CD4-positive, CD25-positive, alpha-beta regulatory T cell (primary cell): Measurements from ENCODE around the gene SUSD1. TPM values are rescaled to one million over a fixed set of nuclear protein-coding genes. Genes with fewer than 3 reads are reported as not detected.

Experiments
- ATAC-seq, 2 donors: fragments of 150-1000 bp; cut with Tn5 transposase; one replicate each; pipeline ENCODE4 v1.10.0; 2021; ENCODE audit warnings: low read depth in 2 of 2, moderate number of reproducible peaks in 2 of 2, moderate library complexity in 1 of 2
- DNase-seq, 3 donors: peaks; one replicate each; pipeline versions ENCODE4 v3.0.0 to v3.0.0-alpha.2; 2012 to 2022; ENCODE audit warnings: mixed read lengths in 1 of 3
- H3K27ac ChIP-seq: one replicate; pipeline ENCODE4 v1.7.0; 2013; ENCODE audit warnings: mild to moderate bottlenecking, low read length; ENCODE audit not compliant: insufficient read depth, poor library complexity, severe bottlenecking
- H3K27me3 ChIP-seq: one replicate; pipeline ENCODE4 v1.7.0; 2013; ENCODE audit warnings: low read length; ENCODE audit not compliant: control insufficient read depth, insufficient read depth
- H3K36me3 ChIP-seq: one replicate; pipeline ENCODE4 v1.7.0; 2013; ENCODE audit warnings: mild to moderate bottlenecking, low read length, moderate library complexity; ENCODE audit not compliant: control insufficient read depth, insufficient read depth
- H3K4me1 ChIP-seq: 2 replicates; pipeline ENCODE4 v1.7.0; 2013; ENCODE audit warnings: mild to moderate bottlenecking, low read length; ENCODE audit not compliant: insufficient read depth, control insufficient read depth, poor library complexity, severe bottlenecking
- H3K4me3 ChIP-seq: one replicate; pipeline ENCODE4 v1.7.0; 2013; ENCODE audit warnings: low read depth, mild to moderate bottlenecking, low read length, moderate library complexity
- H3K9me3 ChIP-seq, 2 experiments: 1 replicate in 1 of 2; 2 replicates in 1 of 2; pipeline ENCODE4 v1.7.0; 2013; ENCODE audit warnings: low read length in 2 of 2, mild to moderate bottlenecking in 1 of 2, moderate library complexity in 1 of 2; ENCODE audit not compliant: control insufficient read depth in 2 of 2
- H3K27ac Mint-ChIP-seq, 3 donors: one replicate each; pipeline ENCODE4 v1.8.0; 2020 to 2022; ENCODE audit warnings: mild to moderate bottlenecking in 3 of 3, mixed read lengths in 3 of 3, moderate library complexity in 2 of 3
- H3K27me3 Mint-ChIP-seq: one replicate; pipeline ENCODE4 v1.8.0; 2022; ENCODE audit warnings: mild to moderate bottlenecking, mixed read lengths
- H3K36me3 Mint-ChIP-seq: one replicate; pipeline ENCODE4 v1.8.0; 2020; ENCODE audit warnings: mixed read lengths
- H3K4me1 Mint-ChIP-seq, 4 donors: one replicate each; pipeline ENCODE4 v1.8.0; 2020 to 2022; ENCODE audit warnings: mixed read lengths in 4 of 4, mild to moderate bottlenecking in 1 of 4
- H3K4me3 Mint-ChIP-seq, 4 donors: one replicate each; pipeline ENCODE4 v1.8.0; 2020 to 2022; ENCODE audit warnings: mild to moderate bottlenecking in 4 of 4, mixed read lengths in 4 of 4, moderate library complexity in 3 of 4
- H3K9me3 Mint-ChIP-seq, 7 donors: one replicate each; pipeline ENCODE4 v1.8.0; 2020 to 2022; ENCODE audit warnings: mixed read lengths in 7 of 7, mild to moderate bottlenecking in 3 of 7, moderate library complexity in 2 of 7
- polyA plus RNA-seq, 4 donors: library from polyadenylated mRNA; unstranded; fragments of 300-500 nt; fragmentation: Illumina TruSeq; gene quantifications; one replicate each; pipeline ENCODE4 v1.2.3, GENCODE V29; 2021
- total RNA-seq: library from RNA; stranded (reverse); gene quantifications from one replicate; pipeline ENCODE4 v1.2.3, GENCODE V29; 2022

SUSD1 gene
- total and polyA plus RNA-seq, 5 donors from 2014 or later, result 3.2 to 9.7 (median 7.0) TPM

- Mint-ChIP-seq H3K27me3 (peaks cover 4% of the 10 kb centered on the region), H3K27ac (peak overlapping the region in 1 of 3 donors; percentile 27), H3K36me3 (peaks cover 27% of the 10 kb centered on the region), H3K9me3 (no peaks in the 10 kb centered on the region), H3K4me3 (no peak overlapping the region), H3K4me1 (peaks cover 10 to 30% (median 19%) of the 10 kb centered on the region in 4 donors)
- ATAC-seq (no peak), DNase-seq (no peak)
- Histone ChIP-seq H3K4me1 (peaks cover 9% of the 10 kb centered on the region), H3K27me3 (no peaks in the 10 kb centered on the region), H3K36me3 (no peaks in the 10 kb centered on the region), H3K27ac (no peak overlapping the region), H3K4me3 (peak overlapping the region; percentile 30), H3K9me3 (no peaks in the 10 kb centered on the region)
Measured at GRCh38 chr9:112093147-112093869, 81.8 kb downstream of the SUSD1 start.

- Mint-ChIP-seq H3K27ac (no peak overlapping the region), H3K4me1 (peaks cover 6 to 24% (median 14%) of the 10 kb centered on the region in 4 donors), H3K4me3 (no peak overlapping the region), H3K27me3 (peaks cover 4% of the 10 kb centered on the region), H3K36me3 (peaks cover 24% of the 10 kb centered on the region), H3K9me3 (no peaks in the 10 kb centered on the region)
- ATAC-seq (no peak), DNase-seq (peak in 1 of 3 donors; percentile 24)
- H3K27ac ChIP-seq, result no peak overlapping the region
- no peaks in the 10 kb centered on the region for H3K27me3 ChIP-seq
- no peaks in the 10 kb centered on the region for H3K36me3 ChIP-seq
- peaks cover 9% of the 10 kb centered on the region for H3K4me1 ChIP-seq
- no peaks in the 10 kb centered on the region for H3K9me3 ChIP-seq
- H3K4me3 ChIP-seq, result no peak overlapping the region
Measured at GRCh38 chr9:112091810-112092209, 83.3 kb downstream of the SUSD1 start.

DNA sequence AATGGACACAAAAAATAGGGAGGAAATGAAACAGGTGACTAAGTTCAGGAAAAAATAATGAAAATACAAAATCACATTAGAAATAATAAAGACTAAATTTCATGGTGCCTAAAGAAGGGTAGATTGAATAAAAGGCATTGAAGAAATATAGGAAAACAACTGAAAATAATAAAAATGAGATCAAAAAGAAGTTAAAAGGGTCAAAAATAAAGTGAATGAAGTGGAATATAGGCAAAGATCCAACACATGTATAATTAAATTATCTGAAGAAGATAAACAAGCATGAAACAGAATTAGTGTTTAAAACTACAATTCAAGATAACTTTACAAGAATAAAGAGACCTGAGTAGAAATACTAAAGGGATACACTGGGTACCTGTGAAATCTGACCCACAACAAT lies 87.6 kb downstream of the SUSD1 start:
- no peaks in the 10 kb centered on the region for H3K27me3 ChIP-seq
- H3K4me1 Mint-ChIP-seq, result no peaks in the 10 kb centered on the region

GRCh38 chr9:112086627-112087026 lies 88.5 kb downstream of the SUSD1 start:
- peak in 1 of 3 donors; percentile 39 for DNase-seq
- Mint-ChIP-seq H3K4me1 (no peaks in the 10 kb centered on the region), H3K27ac (no peak overlapping the region), H3K9me3 (peaks cover 0 to 2% (median 0%) of the 10 kb centered on the region in 7 donors), H3K4me3 (no peak overlapping the region), H3K27me3 (no peaks in the 10 kb centered on the region), H3K36me3 (peaks cover 9% of the 10 kb centered on the region)
- Histone ChIP-seq H3K4me1 (no peaks in the 10 kb centered on the region), H3K4me3 (no peak overlapping the region), H3K27ac (no peak overlapping the region), H3K36me3 (no peaks in the 10 kb centered on the region), H3K27me3 (no peaks in the 10 kb centered on the region), H3K9me3 (no peaks in the 10 kb centered on the region)
- no peak for ATAC-seq

More for the DNA sequence above, 87.6 kb downstream of the SUSD1 start:
- Mint-ChIP-seq H3K36me3 (peaks cover 9% of the 10 kb centered on the region), H3K27me3 (no peaks in the 10 kb centered on the region), H3K4me3 (no peak overlapping the region), H3K27ac (no peak overlapping the region), H3K9me3 (peaks cover 0 to 2% (median 0%) of the 10 kb centered on the region in 7 donors)
- H3K36me3 ChIP-seq, result no peaks in the 10 kb centered on the region
- H3K27ac ChIP-seq, result no peak overlapping the region
- ATAC-seq (no peak), DNase-seq (no peak)
- no peak overlapping the region for H3K4me3 ChIP-seq
- no peaks in the 10 kb centered on the region for H3K4me1 ChIP-seq
- H3K9me3 ChIP-seq, result no peaks in the 10 kb centered on the region

DNA sequence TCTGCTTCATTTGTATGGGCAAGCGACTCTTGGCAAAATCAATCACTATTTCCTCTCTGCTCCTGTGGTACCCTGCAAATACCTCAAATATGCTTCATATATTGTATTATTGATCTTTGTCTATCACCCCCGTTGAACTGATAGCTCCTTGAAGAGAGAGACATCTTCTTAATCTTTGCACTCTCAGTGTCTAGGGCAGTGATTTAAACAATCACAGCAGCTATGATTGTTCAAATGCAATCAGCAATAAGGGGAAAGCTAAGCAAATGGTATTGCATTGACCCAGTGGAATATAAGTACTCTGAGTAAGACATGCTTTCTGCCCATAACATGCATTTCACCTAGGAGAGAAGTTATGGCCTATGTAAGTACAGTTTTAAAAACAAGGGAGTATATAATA lies 90.2 kb downstream of the SUSD1 start:
- ATAC-seq, result no peak
- H3K9me3 Mint-ChIP-seq, result peaks cover 0 to 2% (median 0%) of the 10 kb centered on the region in 7 donors

DNA sequence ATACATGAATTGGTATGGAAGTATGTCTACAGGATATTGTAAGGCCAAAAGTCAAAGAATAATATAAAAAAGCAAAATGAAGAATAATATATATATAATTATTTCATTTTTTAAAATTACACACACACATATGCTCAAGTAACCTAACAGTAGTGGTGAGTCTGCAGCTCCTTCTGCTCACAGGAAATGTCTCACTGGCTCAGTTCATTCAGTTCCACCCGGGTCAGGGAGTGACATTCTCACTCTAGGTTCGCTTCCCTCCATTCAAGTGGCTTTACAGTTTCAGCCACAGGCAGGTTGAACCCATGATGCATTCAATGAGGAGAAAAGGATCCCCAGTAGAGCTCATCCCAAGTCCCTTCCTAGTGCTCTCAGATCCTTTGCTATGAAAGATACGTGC lies 90.8 kb downstream of the SUSD1 start:
- Histone ChIP-seq H3K4me3 (no peak overlapping the region), H3K36me3 (no peaks in the 10 kb centered on the region), H3K9me3 (no peaks in the 10 kb centered on the region), H3K27ac (no peak overlapping the region), H3K4me1 (no peaks in the 10 kb centered on the region), H3K27me3 (no peaks in the 10 kb centered on the region)
- Mint-ChIP-seq H3K4me3 (no peak overlapping the region), H3K9me3 (peaks cover 0 to 2% (median 0%) of the 10 kb centered on the region in 7 donors), H3K27ac (no peak overlapping the region), H3K27me3 (no peaks in the 10 kb centered on the region), H3K36me3 (peaks cover 13% of the 10 kb centered on the region), H3K4me1 (no peaks in the 10 kb centered on the region)
- no peak for DNase-seq
- no peak for ATAC-seq

More for the DNA sequence above, 90.2 kb downstream of the SUSD1 start:
- H3K27me3 ChIP-seq, result no peaks in the 10 kb centered on the region
- H3K27ac Mint-ChIP-seq, result no peak overlapping the region
- H3K4me3 Mint-ChIP-seq, result no peak overlapping the region
- DNase-seq, result no peak
- no peaks in the 10 kb centered on the region for H3K27me3 Mint-ChIP-seq
- H3K4me3 ChIP-seq, result no peak overlapping the region
- H3K4me1 ChIP-seq, result no peaks in the 10 kb centered on the region
- H3K4me1 Mint-ChIP-seq, result no peaks in the 10 kb centered on the region
- H3K36me3 ChIP-seq, result no peaks in the 10 kb centered on the region
- H3K36me3 Mint-ChIP-seq, result peaks cover 13% of the 10 kb centered on the region
- no peaks in the 10 kb centered on the region for H3K9me3 ChIP-seq
- no peak overlapping the region for H3K27ac ChIP-seq

DNA sequence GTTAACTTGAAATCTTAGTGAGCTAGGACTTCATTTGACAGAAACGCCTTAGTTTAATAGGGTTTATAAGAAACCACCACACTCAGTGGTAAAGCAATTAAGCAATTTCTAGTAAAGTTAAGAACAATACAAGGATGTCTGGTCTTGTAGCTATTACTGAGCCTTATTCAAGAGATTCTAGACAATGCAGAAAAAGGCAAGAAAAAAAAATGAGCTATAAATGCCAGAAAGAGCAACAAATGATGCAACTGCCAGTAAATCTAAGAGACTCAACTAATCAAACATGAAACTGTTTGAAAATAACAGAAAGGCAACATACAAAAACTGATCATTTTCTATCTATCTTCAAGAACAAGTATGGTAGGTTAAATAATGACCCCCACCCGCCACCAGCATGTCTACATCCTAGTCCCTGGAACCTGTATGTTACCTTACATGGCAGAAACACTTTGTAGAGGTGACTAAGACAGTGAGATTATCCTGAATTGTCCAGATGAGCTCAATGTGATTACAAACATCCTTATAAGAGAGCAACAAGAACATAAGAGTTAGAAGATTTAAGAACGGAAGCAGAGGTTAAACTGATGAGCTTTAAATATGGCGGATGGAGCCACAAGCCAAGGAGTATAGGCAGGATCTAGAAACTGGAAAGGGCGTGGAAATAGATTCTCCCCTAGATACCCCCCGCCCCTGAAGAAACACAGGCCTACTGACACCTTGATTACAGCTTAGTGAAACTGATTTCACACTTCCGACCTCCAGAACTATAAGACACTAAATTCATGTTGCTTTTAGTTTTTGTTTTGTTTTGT lies 93.0 kb downstream of the SUSD1 start:
- peaks cover 0 to 2% (median 0%) of the 10 kb centered on the region in 7 donors for H3K9me3 Mint-ChIP-seq
- H3K36me3 ChIP-seq, result no peaks in the 10 kb centered on the region
- H3K36me3 Mint-ChIP-seq, result peaks cover 8% of the 10 kb centered on the region
- H3K4me3 Mint-ChIP-seq, result no peak overlapping the region
- H3K27me3 ChIP-seq, result no peaks in the 10 kb centered on the region
- H3K27ac ChIP-seq, result no peak overlapping the region
- no peak overlapping the region for H3K4me3 ChIP-seq
- H3K27me3 Mint-ChIP-seq, result no peaks in the 10 kb centered on the region
- H3K4me1 Mint-ChIP-seq, result peaks cover 0 to 1% (median under 1%) of the 10 kb centered on the region in 4 donors
- no peak overlapping the region for H3K27ac Mint-ChIP-seq
- no peaks in the 10 kb centered on the region for H3K9me3 ChIP-seq
- no peak for DNase-seq
- ATAC-seq, result no peak
- no peaks in the 10 kb centered on the region for H3K4me1 ChIP-seq
